ENCODE data around the gene DNAH12.

- TF ChIP-seq POLR2AphosphoS5 (IDR thresholded peaks at IDR 0.05; ENCODE audit: low read depth, low read length) (no peak), CTCF (IDR thresholded peaks at IDR 0.05 in 2 of 3, conservative IDR thresholded peaks at IDR 0.05 in 1 of 3; ENCODE audit: borderline replicate concordance in 1 of 3, insufficient read depth in 1 of 3, low read depth in 2 of 3, low read length in 2 of 3) (peak in 2 of 3 experiments; percentile 30 to 43; a peak in 3 of 6 replicates), REST (IDR thresholded peaks at IDR 0.05; ENCODE audit: low read depth) (no peak), SRF (IDR thresholded peaks at IDR 0.05; ENCODE audit: low read depth) (no peak), YY1 (IDR thresholded peaks at IDR 0.05; ENCODE audit: extremely low read depth, insufficient replicate concordance, low read depth, low read length) (no peak), EZH2 (IDR thresholded peaks at IDR 0.05) (no peak), ZBTB33 (IDR thresholded peaks at IDR 0.05; ENCODE audit: extremely low read depth, insufficient replicate concordance, low read length) (no peak), CEBPB (IDR thresholded peaks at IDR 0.05; ENCODE audit: low read depth) (no peak), RAD21 (IDR thresholded peaks at IDR 0.05; ENCODE audit: low read depth) (no peak), JUND (IDR thresholded peaks at IDR 0.05) (no peak), SP1 (IDR thresholded peaks at IDR 0.05; ENCODE audit: low read depth) (no peak), POLR2A (IDR thresholded peaks at IDR 0.05; ENCODE audit: borderline replicate concordance, extremely low read depth, insufficient read depth, insufficient read length) (no peak), TCF7L2 (IDR thresholded peaks at IDR 0.05; ENCODE audit: borderline replicate concordance, extremely low read depth, insufficient read depth, insufficient read length) (no peak)
Measured at GRCh38 chr3:57331078-57331610, 213.0 kb downstream of the DNAH12 start.

Data from HCT116 (cell line).